Gastrocnemius medialis (tissue), 4 donors: ENCODE data around the gene SS18L1.

Experiments
- POLR2A ChIP-seq, 2 donors: fragments of 450-650 bp; IDR thresholded peaks; one replicate each; pipeline ENCODE4 v1.6.1; 2017; ENCODE audit warnings: antibody characterized with exemption in 2 of 2, mild to moderate bottlenecking in 2 of 2, moderate library complexity in 2 of 2
- TF ChIP-seq, protein P1 (sequence below), 5 experiments: fragments of 450-650 bp in 3 of 5; fragments of 200-600 bp in 2 of 5; sonication (generic) in 2 of 5; IDR thresholded peaks in 4 of 5; conservative IDR thresholded peaks in 1 of 5; 1 replicate in 4 of 5; 2 replicates in 1 of 5; pipeline ENCODE4 v1.5.1; 2016 to 2019; ENCODE audit warnings: antibody characterized with exemption in 5 of 5, mild to moderate bottlenecking in 3 of 5, moderate library complexity in 3 of 5

DNA sequence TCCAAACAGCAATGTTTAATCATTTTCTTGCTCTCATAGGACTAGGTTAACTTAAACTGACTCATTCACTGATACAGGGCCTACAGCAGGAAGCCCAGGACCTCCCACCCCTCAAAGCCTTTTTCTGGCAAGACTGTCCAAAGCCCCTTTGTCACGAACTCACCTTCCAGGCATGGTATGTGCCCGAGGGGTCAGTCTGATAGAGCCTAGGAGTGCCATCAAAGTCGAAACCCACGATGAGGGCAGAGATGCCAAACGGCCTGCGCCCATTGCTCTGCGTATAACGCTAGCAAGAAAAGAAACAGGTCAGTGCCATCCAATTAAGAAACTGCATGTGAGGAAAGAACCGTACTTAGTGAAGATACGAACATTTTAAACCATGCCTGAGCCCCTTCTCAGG, 4.7 kb upstream of the SS18L1 start:
- TF ChIP-seq, protein P1, sequence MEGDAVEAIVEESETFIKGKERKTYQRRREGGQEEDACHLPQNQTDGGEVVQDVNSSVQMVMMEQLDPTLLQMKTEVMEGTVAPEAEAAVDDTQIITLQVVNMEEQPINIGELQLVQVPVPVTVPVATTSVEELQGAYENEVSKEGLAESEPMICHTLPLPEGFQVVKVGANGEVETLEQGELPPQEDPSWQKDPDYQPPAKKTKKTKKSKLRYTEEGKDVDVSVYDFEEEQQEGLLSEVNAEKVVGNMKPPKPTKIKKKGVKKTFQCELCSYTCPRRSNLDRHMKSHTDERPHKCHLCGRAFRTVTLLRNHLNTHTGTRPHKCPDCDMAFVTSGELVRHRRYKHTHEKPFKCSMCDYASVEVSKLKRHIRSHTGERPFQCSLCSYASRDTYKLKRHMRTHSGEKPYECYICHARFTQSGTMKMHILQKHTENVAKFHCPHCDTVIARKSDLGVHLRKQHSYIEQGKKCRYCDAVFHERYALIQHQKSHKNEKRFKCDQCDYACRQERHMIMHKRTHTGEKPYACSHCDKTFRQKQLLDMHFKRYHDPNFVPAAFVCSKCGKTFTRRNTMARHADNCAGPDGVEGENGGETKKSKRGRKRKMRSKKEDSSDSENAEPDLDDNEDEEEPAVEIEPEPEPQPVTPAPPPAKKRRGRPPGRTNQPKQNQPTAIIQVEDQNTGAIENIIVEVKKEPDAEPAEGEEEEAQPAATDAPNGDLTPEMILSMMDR (IDR thresholded peaks at IDR 0.05 in 4 of 5, conservative IDR thresholded peaks at IDR 0.05 in 1 of 5), result no peak
- TF ChIP-seq POLR2A (IDR thresholded peaks at IDR 0.05), result no peak
